Gastrocnemius medialis (tissue), 4 donors: ENCODE results near the gene RNU5D-1.

Experiments
- CTCF ChIP-seq, 5 experiments: fragments of 450-650 bp in 3 of 5; fragments of 200-600 bp in 2 of 5; sonication (generic) in 2 of 5; IDR thresholded peaks in 4 of 5; conservative IDR thresholded peaks in 1 of 5; 1 replicate in 4 of 5; 2 replicates in 1 of 5; pipeline ENCODE4 v1.5.1; 2016 to 2019; ENCODE audit warnings: antibody characterized with exemption in 5 of 5, mild to moderate bottlenecking in 3 of 5, moderate library complexity in 3 of 5
- POLR2A ChIP-seq, 2 donors: fragments of 450-650 bp; IDR thresholded peaks; one replicate each; pipeline ENCODE4 v1.6.1; 2017; ENCODE audit warnings: antibody characterized with exemption in 2 of 2, mild to moderate bottlenecking in 2 of 2, moderate library complexity in 2 of 2

DNA sequence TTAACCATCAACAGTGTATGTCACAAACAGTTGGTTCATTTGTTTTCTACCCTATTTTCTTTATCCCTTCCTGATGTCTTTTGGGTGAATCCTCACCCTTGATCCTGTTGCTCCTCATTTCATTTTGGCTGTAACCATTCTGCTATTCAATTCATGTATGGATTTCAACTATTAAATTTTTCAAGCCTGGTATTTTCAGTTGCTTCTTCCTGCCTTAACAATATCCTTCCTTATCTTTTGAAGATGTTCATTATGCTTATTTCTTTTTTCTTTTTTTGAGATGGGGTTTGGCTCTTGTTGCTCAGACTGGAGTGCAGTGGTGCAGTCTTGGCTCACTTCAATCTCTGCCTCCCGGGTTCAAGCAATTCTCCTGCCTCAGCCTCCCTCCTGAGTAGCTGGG lies 2.8 kb upstream of the RNU5D-1 start:
- no peak for TF ChIP-seq POLR2A (IDR thresholded peaks at IDR 0.05)
- no peak for TF ChIP-seq CTCF (IDR thresholded peaks at IDR 0.05 in 4 of 5, conservative IDR thresholded peaks at IDR 0.05 in 1 of 5)
